NCI-H526 (cell line): ENCODE measurements around the gene POLR2C.

Experiments used
- DNase-seq, 2 experiments: peaks; one replicate each; lab custom pipeline; 2025; lab: John Stamatoyannopoulos, UW

The POLR2C gene

GRCh38 chr16:57504001-57504400, 41.5 kb downstream of the POLR2C start:
- no peak for DNase-seq

GRCh38 chr16:57504491-57504890, 42.0 kb downstream of the POLR2C start:
- DNase-seq = no peak

DNA sequence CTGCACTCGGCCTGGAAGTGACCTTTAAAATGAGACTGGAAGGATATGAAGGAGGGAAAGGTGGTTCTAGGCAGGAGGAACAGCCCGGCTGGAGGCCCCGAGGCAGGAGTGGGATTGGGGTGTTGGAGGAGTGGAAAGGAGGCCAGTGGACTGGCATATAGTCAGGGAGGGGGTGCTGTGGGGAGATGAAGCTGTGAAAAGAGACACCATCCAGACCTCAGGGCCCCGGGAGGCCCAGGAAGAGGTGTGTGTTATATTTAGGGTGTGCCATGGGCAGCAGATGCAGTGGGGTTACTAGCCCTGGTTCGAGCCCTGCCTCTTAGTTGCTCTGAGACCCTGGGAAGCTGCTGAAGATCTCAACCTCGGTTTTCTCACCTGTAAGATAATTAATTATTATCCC, 42.7 kb downstream of the POLR2C start:
- no peak for DNase-seq

GRCh38 chr16:57507136-57508034, 44.9 kb downstream of the POLR2C start:
- DNase-seq = no peak

DNA sequence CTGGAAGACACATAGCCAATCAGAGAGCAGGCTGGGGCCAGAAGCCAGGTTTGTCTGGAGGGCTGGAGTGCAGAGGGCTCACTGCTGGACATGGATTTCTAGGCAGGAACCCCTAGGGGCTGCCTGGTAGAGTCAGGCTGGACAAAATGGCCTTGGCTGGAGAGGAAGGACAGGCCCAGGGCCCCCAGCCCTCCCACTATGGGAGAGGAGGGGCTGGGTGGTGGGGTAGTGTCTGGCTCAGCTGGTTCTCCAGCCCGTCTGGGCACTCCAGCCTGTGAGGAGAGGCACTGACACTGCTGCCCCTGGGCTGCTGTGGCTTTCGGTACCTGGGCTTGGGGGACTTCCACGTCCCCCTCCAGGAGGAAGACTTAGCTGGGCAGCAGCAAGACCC, 45.6 kb downstream of the POLR2C start:
- no peak for DNase-seq

DNA sequence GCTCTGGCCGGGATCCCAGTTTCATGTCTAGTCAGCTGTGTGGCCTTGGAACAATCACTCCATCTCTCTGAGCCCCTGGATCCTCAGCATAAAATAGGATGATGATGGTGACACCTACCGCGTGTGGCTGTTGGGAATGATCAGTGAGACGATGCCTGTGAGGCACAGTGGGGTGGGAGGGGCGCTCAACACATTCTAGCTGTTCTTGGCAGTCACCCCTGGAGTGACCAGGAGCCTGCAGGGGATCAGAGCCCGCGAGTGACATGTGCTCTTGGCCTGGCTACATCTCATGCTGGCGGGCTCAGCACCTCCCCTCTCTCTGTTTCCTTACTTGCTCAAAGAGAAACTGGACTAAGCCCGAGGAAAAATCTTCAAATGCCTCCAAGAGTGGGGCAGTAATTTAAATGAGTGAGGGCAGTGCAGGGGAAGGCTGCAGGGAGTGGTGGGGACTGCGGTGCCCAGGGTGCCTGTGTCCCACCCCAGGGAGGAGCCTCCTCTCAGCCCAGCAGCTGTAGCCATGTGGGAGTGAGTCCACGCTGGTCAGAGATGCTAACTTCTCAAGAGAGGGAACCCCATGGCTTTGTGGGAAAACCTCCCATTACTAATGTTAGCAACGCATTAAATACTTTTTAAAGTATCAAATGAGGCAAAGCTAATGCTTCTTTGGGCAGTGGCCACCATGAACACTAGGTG, 46.9 kb downstream of the POLR2C start:
- no peak for DNase-seq

GRCh38 chr16:57510016-57510871, 47.8 kb downstream of the POLR2C start:
- no peak for DNase-seq

- no peak for DNase-seq
These were observed 50.0 kb downstream of the POLR2C start for GRCh38 chr16:57512296-57513001.

DNA sequence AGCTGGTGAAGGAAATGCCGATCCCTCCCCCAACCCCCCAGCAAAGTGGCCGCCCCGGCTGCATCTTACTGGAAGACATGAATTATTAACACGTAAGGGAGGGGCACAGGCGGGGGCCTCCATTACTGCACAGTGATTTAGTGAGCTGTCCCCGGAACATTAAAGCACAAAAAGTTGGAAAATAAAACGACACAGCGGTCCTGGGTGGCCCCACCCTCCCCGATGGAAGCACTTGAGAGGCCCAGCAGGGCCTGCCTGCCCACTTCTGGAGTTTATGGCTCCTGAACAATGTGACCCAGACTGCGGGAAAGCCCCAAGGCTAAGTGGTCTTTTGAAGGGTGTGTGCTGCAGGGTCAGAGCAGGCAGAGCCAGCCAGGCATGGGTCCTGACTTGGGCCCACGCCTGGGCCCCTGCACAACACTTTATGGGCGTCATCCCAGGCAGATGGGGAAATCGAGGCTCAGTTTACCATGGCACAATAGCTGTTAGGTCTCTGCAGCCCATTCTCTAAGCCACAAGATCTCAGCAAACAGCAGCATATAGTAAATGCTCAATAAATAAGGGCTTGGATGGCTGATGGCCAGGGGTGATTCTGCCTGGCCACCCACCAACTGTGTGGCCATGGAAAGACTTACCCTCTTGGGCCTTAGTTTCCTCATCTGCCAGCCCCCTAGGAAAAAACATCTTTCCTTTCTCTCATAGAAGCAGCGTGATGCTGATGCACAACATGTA, 51.1 kb downstream of the POLR2C start:
- no peak for DNase-seq

GRCh38 chr16:57514371-57514770, 51.9 kb downstream of the POLR2C start:
- DNase-seq = no peak

DNA sequence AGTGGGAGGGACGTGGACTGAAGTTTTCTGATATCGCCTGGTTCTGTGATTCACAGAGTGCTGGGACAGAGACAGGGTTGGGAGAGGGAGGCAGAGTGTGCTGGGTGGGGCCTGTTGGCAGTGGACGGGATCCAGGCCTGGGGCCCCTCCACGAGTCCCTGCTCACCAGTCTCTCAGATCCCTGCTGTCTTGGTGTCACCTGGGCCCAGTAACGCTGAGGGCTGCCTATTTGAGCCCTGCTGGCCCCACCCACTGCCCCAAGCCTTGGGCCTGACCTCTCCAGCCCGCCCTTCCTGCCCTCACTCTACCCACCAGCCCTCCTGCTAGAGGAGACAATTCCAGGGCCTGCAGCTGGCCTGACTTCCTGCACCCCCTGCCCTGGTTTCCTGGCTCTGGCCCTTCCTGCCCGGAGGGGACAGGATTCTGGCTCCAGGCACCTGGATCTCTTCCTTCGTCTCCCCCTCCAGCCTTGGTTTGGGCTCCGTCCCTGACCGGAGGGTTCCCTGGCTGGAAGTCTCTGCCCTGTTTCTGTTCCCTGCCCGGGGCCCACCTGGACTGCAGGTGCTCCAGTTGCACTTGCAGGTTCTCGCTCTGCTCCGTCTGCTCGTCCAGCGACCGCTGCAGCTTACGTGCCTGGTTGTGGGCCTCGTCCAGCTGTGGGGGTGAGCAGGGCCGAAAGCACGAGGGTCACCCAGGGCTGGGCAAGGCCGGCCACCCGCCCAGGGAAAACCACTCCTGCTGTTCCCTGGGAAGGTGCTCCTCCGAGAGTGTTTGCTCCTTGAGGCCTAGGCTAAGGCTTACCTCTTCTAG, 52.5 kb downstream of the POLR2C start:
- DNase-seq = no peak

GRCh38 chr16:57516176-57516725, 53.8 kb downstream of the POLR2C start:
- no peak for DNase-seq

DNA sequence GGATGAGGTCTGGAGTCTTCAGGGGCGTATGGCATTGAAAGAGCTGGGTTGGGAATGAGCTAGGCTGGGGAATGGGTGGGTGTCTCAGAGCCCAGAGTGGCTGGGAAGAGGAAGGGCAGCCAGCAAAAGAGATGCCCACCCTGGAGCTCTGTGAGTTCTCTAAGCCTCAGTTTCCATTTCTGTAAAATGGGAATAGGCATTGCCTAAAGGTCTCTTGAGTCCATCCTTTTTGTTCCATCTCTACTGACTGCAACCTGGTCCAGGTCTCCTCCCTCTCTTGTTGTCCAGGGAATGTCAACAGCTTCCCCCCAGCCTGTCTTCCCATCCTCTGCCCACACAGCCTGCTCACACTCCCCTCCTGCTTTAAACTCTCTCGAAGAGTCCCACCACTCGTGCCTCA, 54.3 kb downstream of the POLR2C start:
- DNase-seq = no peak

DNA sequence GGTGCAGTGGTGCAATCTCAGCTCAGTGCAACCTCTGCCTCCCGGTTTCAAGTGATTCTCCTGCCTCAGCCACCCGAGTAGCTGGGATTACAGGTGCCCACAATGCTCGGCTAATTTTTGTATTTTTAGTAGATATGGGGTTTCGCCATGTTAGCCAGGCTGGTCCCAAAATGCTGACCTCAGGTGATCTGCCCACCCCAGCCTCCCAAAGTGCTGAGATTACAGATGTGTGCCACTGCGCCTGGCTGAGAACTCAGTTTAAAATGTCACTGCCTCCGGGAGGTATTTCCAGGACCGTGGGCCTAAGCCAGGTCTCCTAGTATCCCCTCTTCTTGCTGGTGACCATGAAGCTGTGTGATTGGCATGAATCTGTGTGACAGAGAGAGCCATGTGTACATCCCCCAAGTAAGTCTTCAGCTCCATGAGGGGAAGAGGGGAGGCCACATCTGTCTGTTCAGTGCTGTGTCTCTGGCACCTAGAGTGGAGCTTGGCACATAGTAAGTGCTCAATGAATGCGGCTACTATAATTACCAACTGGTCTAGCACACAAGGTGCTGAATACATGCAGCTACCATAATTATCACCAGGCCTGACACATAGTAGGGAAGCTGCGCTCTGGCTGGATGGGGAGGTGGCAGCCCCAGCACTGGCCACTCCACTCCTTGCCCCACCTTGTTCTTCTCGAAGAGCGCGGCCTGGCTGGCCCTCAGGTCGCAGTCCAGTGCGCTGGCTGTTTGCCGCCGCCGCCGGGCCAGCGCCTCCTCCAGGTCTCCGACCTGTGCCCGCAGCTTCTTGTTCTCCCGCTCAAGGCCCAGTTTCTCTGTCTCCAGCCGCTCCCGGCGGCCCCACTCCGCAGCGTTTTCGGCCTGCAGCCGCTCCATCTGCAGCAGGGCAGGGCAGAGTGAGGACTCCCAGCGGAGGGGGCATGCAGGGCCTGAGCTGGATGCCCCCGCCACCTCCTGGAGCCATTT, 55.2 kb downstream of the POLR2C start:
- DNase-seq = no peak

DNA sequence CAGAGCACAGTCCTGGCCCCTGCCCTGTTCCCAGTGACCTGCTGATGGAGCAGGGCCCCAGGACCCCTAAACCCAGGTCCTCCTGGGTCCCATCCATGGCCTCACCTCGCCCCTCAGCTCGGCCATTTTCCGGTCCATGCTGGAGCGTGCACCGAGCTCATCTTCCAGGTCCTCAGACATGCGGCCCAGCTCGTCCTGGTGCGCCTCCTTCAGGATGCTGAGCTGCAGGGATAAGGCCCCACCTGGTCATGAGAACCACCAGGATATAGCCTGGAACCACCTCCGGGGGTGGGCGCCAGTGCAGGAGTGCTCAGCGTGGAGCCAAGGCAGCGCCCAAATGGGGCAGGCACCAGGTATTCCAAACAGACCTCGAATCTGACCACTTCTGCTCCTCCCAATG, 56.0 kb downstream of the POLR2C start:
- no peak for DNase-seq

DNA sequence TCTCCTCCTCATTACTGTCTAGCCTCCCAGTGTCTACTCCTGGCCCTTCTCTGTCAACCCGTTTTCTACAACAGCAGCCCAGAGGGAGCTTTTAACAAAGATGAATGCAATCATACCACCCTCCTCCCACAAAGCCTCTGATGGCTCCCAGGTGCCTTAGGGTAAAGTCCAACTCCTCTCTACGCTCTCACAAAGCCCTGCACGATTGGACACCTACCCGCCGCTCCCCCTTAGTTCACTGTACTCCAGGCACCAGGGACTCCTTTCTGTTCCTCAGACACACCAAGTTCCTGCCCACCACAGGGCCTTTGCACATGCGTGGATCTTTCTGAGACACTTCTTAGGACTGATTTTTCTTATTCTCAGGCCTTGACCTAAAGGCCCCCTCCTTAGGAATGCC, 56.4 kb downstream of the POLR2C start:
- no peak for DNase-seq

DNA sequence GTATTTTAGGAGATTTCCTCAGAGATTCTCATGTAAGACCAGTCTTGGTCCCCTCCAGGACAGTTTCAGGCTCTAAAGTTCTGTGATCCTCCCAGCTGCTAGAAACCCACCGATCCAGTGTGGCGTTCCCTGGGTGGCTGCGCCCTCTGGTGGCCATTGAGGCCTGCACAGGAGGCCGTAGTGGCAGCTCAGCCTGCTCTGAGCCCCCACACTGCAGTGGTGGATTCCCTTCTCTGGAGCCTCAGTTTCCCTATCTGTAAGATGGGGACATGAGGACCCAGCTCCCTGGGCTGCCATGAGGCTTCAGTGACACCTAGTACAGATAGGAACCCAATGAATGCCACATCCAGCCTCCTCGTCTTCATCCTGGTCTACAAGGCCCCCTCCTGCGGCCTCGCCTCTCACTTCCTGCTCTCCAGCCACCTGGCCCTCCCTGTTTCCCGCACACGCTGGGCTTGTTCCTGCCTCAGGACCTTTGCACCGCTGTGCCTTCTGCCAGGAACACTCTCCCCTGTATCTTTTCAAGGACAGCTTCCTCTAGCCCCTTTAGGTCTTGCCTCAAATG, 57.4 kb downstream of the POLR2C start:
- peak in 1 of 2 experiments; percentile 75 for DNase-seq
